Measurements from ENCODE around the gene CDHR1.

GRCh38 chr10:84201682-84202081 is 7.3 kb downstream of the CDHR1 start:
- TF ChIP-seq CTCF (IDR thresholded peaks at IDR 0.05 in 4 of 5, conservative IDR thresholded peaks at IDR 0.05 in 1 of 5) (no peak), POLR2A (IDR thresholded peaks at IDR 0.05) (no peak)

Measured in gastrocnemius medialis (tissue), 4 donors.